GM21360 (cell line): ENCODE results near the gene KIF20B.
A peak's percentile ranks its signal among the peaks of the same experiment; 100 is the strongest.
"Not testable (repeated sequence)": the region's sequence is repeated elsewhere in the genome, so short reads cannot be mapped to it uniquely, and the experiment has no call there.

Source experiments
- ATAC-seq: cut with Tn5 transposase; IDR thresholded peaks from one replicate; pipeline ENCODE4 v1.9.1; 2021; ENCODE audit warnings: mild to moderate bottlenecking, moderate library complexity; ENCODE audit not compliant: unreplicated experiment

The KIF20B gene

GRCh38 chr10:89690027-89690426 is 11.4 kb upstream of the KIF20B start:
- no peak for ATAC-seq

GRCh38 chr10:89692416-89692815 is 9.0 kb upstream of the KIF20B start:
- ATAC-seq = no peak

- no peak for ATAC-seq
Observed at GRCh38 chr10:89693176-89693575, 8.2 kb upstream of the KIF20B start.

- ATAC-seq = no peak
Observed at GRCh38 chr10:89695307-89695706, 6.1 kb upstream of the KIF20B start.

GRCh38 chr10:89697946-89698345 is 3.4 kb upstream of the KIF20B start:
- ATAC-seq = no peak

DNA sequence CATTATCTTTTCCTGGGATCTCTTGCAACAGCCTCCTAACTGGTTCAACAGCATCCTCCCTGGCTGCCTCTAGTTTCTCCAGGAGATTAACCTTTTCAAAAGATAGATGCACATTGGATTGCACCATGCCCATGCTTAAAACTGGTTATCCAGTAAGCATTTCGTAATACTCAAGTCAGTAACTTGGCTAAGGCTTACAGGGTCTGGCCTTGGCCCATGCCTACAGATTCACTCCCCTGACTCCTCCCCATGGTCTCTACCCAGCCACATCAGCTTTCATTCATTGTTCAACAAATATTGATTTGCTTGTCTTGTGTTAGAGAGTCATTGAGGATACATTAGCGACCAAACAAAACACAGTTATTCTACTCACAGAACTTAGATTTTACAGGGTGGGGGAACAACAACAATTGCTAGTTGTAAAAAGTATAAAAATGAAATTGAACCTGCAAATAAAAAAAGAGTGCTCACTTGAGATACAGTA is 1.8 kb upstream of the KIF20B start:
- ATAC-seq = no peak

GRCh38 chr10:89700923-89701241 is 508 bp upstream of the KIF20B start:
- no peak for ATAC-seq

GRCh38 chr10:89702121-89702480 is 711 bp downstream of the KIF20B start:
- no peak for ATAC-seq

DNA sequence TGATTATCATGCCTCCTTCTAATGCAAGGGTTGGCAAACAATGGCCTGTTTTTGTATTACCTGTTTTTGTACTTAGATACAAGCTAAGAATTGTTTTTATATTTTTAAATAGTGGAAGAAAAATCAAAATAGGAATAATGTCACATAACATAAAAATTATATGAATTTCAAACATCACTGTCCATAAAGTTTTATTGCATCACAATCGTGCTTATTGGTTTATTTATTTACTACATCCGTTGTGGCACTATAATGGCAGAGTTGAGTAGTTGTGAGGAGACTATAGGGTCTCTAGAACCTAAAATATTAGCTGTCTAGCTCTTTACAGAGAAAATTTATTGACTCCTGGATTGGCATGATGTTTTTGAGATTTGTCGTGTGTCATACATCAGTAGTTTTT is 4.1 kb downstream of the KIF20B start:
- ATAC-seq = no peak

- ATAC-seq = no peak
Observed at GRCh38 chr10:89706011-89706410, 4.6 kb downstream of the KIF20B start.

- ATAC-seq = no peak
Observed at GRCh38 chr10:89707372-89707771, 6.0 kb downstream of the KIF20B start.

DNA sequence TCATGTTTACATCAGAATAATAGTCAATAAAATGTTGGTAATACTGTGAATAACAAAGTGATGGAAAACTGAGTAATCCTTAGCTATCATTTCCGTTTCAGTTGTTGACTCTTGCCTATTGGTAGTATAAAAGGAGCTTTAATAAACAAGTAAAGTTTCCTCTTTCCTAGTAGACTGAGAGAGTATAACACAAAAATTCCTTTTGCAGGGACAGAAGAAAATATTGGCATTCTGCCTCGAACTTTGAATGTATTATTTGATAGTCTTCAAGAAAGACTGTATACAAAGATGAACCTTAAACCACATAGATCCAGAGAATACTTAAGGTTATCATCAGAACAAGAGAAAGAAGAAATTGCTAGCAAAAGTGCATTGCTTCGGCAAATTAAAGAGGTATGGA is 9.4 kb downstream of the KIF20B start:
- ATAC-seq = no peak

DNA sequence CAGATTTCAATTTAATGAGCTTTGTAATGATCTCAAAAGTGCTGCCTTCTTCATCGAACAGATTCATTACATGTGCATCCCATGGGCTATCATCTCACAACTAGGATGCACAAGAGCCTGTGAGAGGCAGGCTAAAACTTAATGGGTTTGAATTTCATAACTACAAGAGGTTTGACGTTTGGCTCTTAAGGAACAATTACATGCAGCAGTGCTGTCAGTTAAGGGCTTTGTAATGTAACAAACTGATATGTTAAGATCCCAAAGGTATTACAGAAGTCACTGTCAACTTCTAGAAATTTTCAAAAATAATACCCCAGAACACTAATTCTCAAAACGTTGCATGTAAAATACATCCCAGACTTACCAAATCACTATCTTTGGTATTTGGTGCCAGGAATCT is 33.2 kb downstream of the KIF20B start:
- no peak for ATAC-seq

DNA sequence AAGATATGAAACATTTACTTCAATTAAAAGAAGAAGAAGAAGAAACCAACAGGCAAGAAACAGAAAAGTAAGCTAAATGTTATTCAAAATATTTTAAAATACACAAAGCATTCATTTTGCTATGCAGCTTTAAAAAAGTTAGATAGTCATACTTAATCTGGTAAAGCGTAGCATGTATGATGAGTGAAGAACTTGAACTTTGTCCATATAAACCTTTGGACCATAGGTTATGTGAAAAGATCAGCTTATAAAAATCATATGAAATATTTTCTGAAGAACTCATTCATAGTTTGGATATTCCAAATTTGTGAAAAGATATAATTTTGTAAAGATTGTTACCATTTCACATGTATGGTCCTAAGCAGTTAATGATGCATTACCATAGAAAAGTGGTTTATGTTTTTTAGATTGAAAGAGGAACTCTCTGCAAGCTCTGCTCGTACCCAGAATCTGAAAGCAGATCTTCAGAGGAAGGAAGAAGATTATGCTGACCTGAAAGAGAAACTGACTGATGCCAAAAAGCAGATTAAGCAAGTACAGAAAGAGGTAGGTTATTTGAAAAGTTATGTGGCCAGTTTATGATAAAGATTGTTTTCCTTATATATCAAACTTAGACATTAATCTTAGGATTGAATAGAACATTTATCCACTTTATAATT is 37.3 kb downstream of the KIF20B start:
- peak; percentile 74 for ATAC-seq

DNA sequence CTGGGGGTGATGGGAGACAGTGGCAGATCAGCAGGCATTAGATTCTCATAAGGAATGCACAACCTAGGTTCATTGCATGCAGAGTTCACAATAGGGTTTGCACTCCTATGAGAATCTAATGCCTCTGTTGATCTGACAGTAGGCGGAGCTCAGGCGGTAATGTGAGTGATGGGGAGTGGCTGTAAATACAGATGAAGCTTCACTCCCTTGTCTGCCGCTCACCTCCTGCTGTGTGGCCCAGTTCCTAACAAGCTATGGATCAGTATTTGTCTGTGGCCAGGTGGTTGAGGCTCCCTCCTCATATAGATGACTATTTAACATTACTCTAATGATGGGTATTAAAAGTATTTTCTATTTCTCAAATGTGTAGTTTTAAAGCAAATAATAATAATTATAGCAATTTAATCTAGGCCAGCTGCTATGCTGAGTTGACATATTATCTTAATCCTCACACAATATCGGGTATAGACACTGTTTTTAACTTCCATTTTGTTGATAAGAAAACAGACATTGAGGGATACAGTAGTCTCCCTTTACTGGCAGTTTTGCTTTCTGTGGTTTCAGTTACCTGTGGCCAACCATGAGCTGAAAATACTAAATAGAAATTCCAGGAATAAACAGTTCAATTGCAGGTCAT is 39.9 kb downstream of the KIF20B start:
- no peak for ATAC-seq

GRCh38 chr10:89744026-89744425 is 42.6 kb downstream of the KIF20B start:
- ATAC-seq = no peak

- no peak for ATAC-seq
Observed at GRCh38 chr10:89745903-89746302, 44.5 kb downstream of the KIF20B start.

- ATAC-seq = no peak
Observed at GRCh38 chr10:89750441-89750840, 49.1 kb downstream of the KIF20B start.

GRCh38 chr10:89755374-89755773 is 54.0 kb downstream of the KIF20B start:
- ATAC-seq = no peak

GRCh38 chr10:89759531-89759930 is 58.1 kb downstream of the KIF20B start:
- ATAC-seq = no peak

DNA sequence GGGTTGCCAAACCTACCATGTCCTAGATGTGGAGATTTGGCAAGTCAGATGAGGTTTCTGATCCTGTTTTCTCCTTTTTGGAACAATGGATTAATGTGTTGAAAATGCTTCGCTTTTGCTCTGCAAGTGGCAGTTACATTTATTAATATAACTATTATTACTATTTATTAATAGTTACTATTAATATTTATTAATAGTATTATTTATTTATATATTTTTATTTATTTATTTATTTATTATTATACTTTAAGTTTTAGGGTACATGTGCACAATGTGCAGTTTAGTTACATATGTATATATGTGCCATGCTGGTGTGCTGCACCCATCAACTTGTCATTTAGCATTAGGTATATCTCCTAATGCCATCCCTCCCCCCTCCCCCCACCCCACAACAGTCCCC is 62.3 kb downstream of the KIF20B start:
- not testable (repeated sequence) for ATAC-seq

DNA sequence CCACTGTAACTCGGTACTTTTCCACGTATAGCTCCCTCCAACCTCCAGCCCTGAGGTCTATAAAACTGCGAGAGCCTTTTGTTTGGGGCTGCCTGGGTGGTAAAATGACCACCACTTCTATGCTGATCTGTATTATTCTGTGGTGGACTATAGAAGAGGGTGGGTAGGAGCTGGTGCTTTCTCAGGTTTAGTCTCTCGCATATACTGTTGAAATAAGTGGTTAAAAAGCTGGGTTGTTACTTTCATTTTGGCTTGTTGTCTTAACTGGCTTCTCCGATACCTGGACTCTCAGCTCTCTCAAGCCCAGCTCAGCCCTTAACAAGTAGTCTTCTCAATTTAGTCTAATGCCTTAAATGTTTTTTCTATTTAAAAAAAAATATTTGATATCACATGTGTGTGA is 70.3 kb downstream of the KIF20B start:
- no peak for ATAC-seq

- ATAC-seq = no peak
Observed at GRCh38 chr10:89773081-89773480, 71.7 kb downstream of the KIF20B start.
